Loucy (cell line): ENCODE data around the gene EXTL2.

ENCODE experiments used
- H2AFZ ChIP-seq: fragments of 200-600 bp; sonication (generic); 2 replicates; pipeline ENCODE4 v1.6.0; 2016; ENCODE audit warnings: antibody characterized with exemption, mild to moderate bottlenecking, low read length, moderate library complexity
- H3F3A ChIP-seq: fragments of 200-600 bp; 2 replicates; pipeline ENCODE4 v1.6.0; 2016; ENCODE audit warnings: antibody characterized with exemption, low read depth, mild to moderate bottlenecking
- H3K27me3 ChIP-seq: fragments of 200-600 bp; sonication (generic); 2 replicates; pipeline ENCODE4 v1.6.1; 2014; ENCODE audit warnings: low read length, mild to moderate bottlenecking; ENCODE audit not compliant: insufficient read depth, poor library complexity, severe bottlenecking
- H3K36me3 ChIP-seq: fragments of 200-600 bp; sonication (generic); 2 replicates; pipeline ENCODE4 v1.6.1; 2016; ENCODE audit warnings: low read length; ENCODE audit not compliant: insufficient read depth
- H3K4me1 ChIP-seq: fragments of 200-600 bp; sonication (generic); 2 replicates; pipeline ENCODE4 v1.5.1; 2014; ENCODE audit warnings: low read length, mild to moderate bottlenecking; ENCODE audit not compliant: insufficient read depth, poor library complexity, severe bottlenecking
- H3K4me2 ChIP-seq: fragments of 200-600 bp; sonication (generic); 2 replicates; pipeline ENCODE4 v1.6.0; 2014; ENCODE audit warnings: antibody characterized with exemption, low read length, low read depth, mild to moderate bottlenecking; ENCODE audit not compliant: poor library complexity, severe bottlenecking
- H3K4me3 ChIP-seq: fragments of 200-600 bp; sonication (generic); 2 replicates; pipeline ENCODE4 v1.5.1; 2014; ENCODE audit warnings: low read length, mild to moderate bottlenecking, mixed read lengths; ENCODE audit not compliant: poor library complexity, severe bottlenecking
- H3K79me2 ChIP-seq: fragments of 200-600 bp; sonication (generic); 2 replicates; pipeline ENCODE4 v1.6.1; 2014; ENCODE audit warnings: low read length; ENCODE audit not compliant: insufficient read depth
- H3K9ac ChIP-seq: fragments of 200-600 bp; sonication (generic); 2 replicates; pipeline ENCODE4 v1.6.0; 2014; ENCODE audit warnings: mild to moderate bottlenecking, low read depth, low read length, moderate library complexity; ENCODE audit not compliant: poor library complexity, severe bottlenecking
- H3K9me2 ChIP-seq: fragments of 200-600 bp; sonication (generic); replicated peaks from 2 replicates; pipeline ENCODE4 v1.6.1; 2016; ENCODE audit warnings: low read depth, low read length, mixed read lengths
- H3K9me3 ChIP-seq: fragments of 200-600 bp; sonication (generic); 2 replicates; pipeline ENCODE4 v1.6.1; 2014; ENCODE audit warnings: mild to moderate bottlenecking, antibody characterized with exemption, low read length, low read depth; ENCODE audit not compliant: insufficient read depth
- H4K20me1 ChIP-seq: fragments of 200-600 bp; sonication (generic); 2 replicates; pipeline ENCODE4 v1.6.0; 2014; ENCODE audit warnings: antibody characterized with exemption, low read length, mild to moderate bottlenecking; ENCODE audit not compliant: insufficient read depth, poor library complexity, severe bottlenecking
- CTCF ChIP-seq: fragments of 200-600 bp; sonication (generic); conservative IDR thresholded peaks from 2 replicates; pipeline ENCODE4 v1.5.1; 2014; ENCODE audit warnings: mild to moderate bottlenecking, antibody characterized with exemption, low read length
- EZH2phosphoT487 ChIP-seq: fragments of 200-600 bp; IDR thresholded peaks from 2 replicates; pipeline ENCODE4 v1.6.1; 2018; ENCODE audit warnings: antibody characterized with exemption, mild to moderate bottlenecking, moderate library complexity, borderline replicate concordance

EXTL2 gene

GRCh38 chr1:100924212-100924611 lies 29.6 kb upstream of the EXTL2 start:
- H3K27me3 ChIP-seq = no peaks in the 10 kb centered on the region
- no peaks in the 10 kb centered on the region for H3K9me2 ChIP-seq
- H3K79me2 ChIP-seq = no peaks in the 10 kb centered on the region
- H3K9me3 ChIP-seq = no peaks in the 10 kb centered on the region
- no peak overlapping the region for H2AFZ ChIP-seq
- H3F3A ChIP-seq = peaks cover 13% of the 10 kb centered on the region; the same call in 1 of the 2 replicates
- no peak overlapping the region for H3K9ac ChIP-seq
- peaks cover 19% of the 10 kb centered on the region for H3K36me3 ChIP-seq
- H3K4me2 ChIP-seq = no peak overlapping the region
- TF ChIP-seq EZH2phosphoT487 (no peak), CTCF (no peak)
- no peak overlapping the region for H3K4me3 ChIP-seq
- H3K4me1 ChIP-seq = peaks cover 19% of the 10 kb centered on the region
- H4K20me1 ChIP-seq = no peaks in the 10 kb centered on the region

- H4K20me1 ChIP-seq = no peaks in the 10 kb centered on the region
- TF ChIP-seq CTCF (peak; percentile 79), EZH2phosphoT487 (no peak)
- H3K9me2 ChIP-seq = no peaks in the 10 kb centered on the region
- no peaks in the 10 kb centered on the region for H3K79me2 ChIP-seq
- H2AFZ ChIP-seq = no peak overlapping the region
- no peak overlapping the region for H3K9ac ChIP-seq
- H3F3A ChIP-seq = no peaks in the 10 kb centered on the region
- H3K4me2 ChIP-seq = no peak overlapping the region
- no peaks in the 10 kb centered on the region for H3K27me3 ChIP-seq
- H3K9me3 ChIP-seq = no peaks in the 10 kb centered on the region
- H3K4me3 ChIP-seq = no peak overlapping the region
- no peaks in the 10 kb centered on the region for H3K4me1 ChIP-seq
- H3K36me3 ChIP-seq = peaks cover 41% of the 10 kb centered on the region
Observed at GRCh38 chr1:100921110-100921706, 26.6 kb upstream of the EXTL2 start.

GRCh38 chr1:100912019-100912418 lies 17.4 kb upstream of the EXTL2 start:
- H3K9me2 ChIP-seq = no peaks in the 10 kb centered on the region
- H3F3A ChIP-seq = no peaks in the 10 kb centered on the region
- no peak overlapping the region for H2AFZ ChIP-seq
- no peaks in the 10 kb centered on the region for H3K9me3 ChIP-seq
- no peaks in the 10 kb centered on the region for H3K4me1 ChIP-seq
- H3K9ac ChIP-seq = no peak overlapping the region
- TF ChIP-seq EZH2phosphoT487 (no peak), CTCF (no peak)
- peaks cover 58% of the 10 kb centered on the region; the same call in 1 of the 2 replicates for H3K36me3 ChIP-seq
- no peaks in the 10 kb centered on the region for H4K20me1 ChIP-seq
- H3K79me2 ChIP-seq = no peaks in the 10 kb centered on the region
- H3K4me2 ChIP-seq = no peak overlapping the region
- H3K4me3 ChIP-seq = no peak overlapping the region
- no peaks in the 10 kb centered on the region for H3K27me3 ChIP-seq
